ENCODE results near the gene ASIC1.

The ASIC1 gene

GRCh38 chr12:50061946-50062686 lies 4.7 kb downstream of the ASIC1 start:
- peaks cover 27% of the 10 kb centered on the region for H3K27me3 Mint-ChIP-seq (ENCODE audit: low read depth)
- no peak overlapping the region for H3K27ac Mint-ChIP-seq
- H3K4me3 Mint-ChIP-seq = no peak overlapping the region
- H3K9me3 Mint-ChIP-seq = no peaks in the 10 kb centered on the region
- no peaks in the 10 kb centered on the region for H3K36me3 Mint-ChIP-seq (ENCODE audit: low read depth)
- peaks cover 17% of the 10 kb centered on the region for H3K4me1 Mint-ChIP-seq (ENCODE audit: low read depth)

- no peaks in the 10 kb centered on the region for H3K9me3 Mint-ChIP-seq
- H3K4me1 Mint-ChIP-seq (ENCODE audit: low read depth) = peaks cover 16% of the 10 kb centered on the region
- H3K27ac Mint-ChIP-seq = no peak overlapping the region
- H3K36me3 Mint-ChIP-seq (ENCODE audit: low read depth) = no peaks in the 10 kb centered on the region
- no peak overlapping the region for H3K4me3 Mint-ChIP-seq
- peaks cover 26% of the 10 kb centered on the region for H3K27me3 Mint-ChIP-seq (ENCODE audit: low read depth)
Measured at GRCh38 chr12:50062728-50063460, 5.5 kb downstream of the ASIC1 start.

- Mint-ChIP-seq H3K36me3 (ENCODE audit: low read depth) (no peaks in the 10 kb centered on the region), H3K9me3 (no peaks in the 10 kb centered on the region), H3K4me3 (no peak overlapping the region), H3K27me3 (ENCODE audit: low read depth) (peaks cover 8% of the 10 kb centered on the region), H3K27ac (no peak overlapping the region), H3K4me1 (ENCODE audit: low read depth) (peaks cover 10% of the 10 kb centered on the region)
Measured at GRCh38 chr12:50065726-50066310, 8.4 kb downstream of the ASIC1 start.

- no peaks in the 10 kb centered on the region for H3K36me3 Mint-ChIP-seq (ENCODE audit: low read depth)
- no peak overlapping the region for H3K4me3 Mint-ChIP-seq
- no peaks in the 10 kb centered on the region for H3K9me3 Mint-ChIP-seq
- H3K27me3 Mint-ChIP-seq (ENCODE audit: low read depth) = peaks cover 8% of the 10 kb centered on the region
- H3K27ac Mint-ChIP-seq = no peak overlapping the region
- peaks cover 8% of the 10 kb centered on the region for H3K4me1 Mint-ChIP-seq (ENCODE audit: low read depth)
Measured at GRCh38 chr12:50066402-50066801, 9.0 kb downstream of the ASIC1 start.

- Mint-ChIP-seq H3K9me3 (no peaks in the 10 kb centered on the region), H3K27ac (no peak overlapping the region), H3K27me3 (ENCODE audit: low read depth) (no peaks in the 10 kb centered on the region), H3K4me1 (ENCODE audit: low read depth) (peaks cover 7% of the 10 kb centered on the region), H3K4me3 (no peak overlapping the region), H3K36me3 (ENCODE audit: low read depth) (no peaks in the 10 kb centered on the region)
Measured at GRCh38 chr12:50069069-50069468, 11.7 kb downstream of the ASIC1 start.

- H3K27me3 Mint-ChIP-seq (ENCODE audit: low read depth) = no peaks in the 10 kb centered on the region
- no peak overlapping the region for H3K4me3 Mint-ChIP-seq
- H3K4me1 Mint-ChIP-seq (ENCODE audit: low read depth) = peaks cover 7% of the 10 kb centered on the region
- no peak overlapping the region for H3K27ac Mint-ChIP-seq
- no peaks in the 10 kb centered on the region for H3K36me3 Mint-ChIP-seq (ENCODE audit: low read depth)
- H3K9me3 Mint-ChIP-seq = no peaks in the 10 kb centered on the region
Measured at GRCh38 chr12:50069539-50069938, 12.1 kb downstream of the ASIC1 start.

- no peak overlapping the region for H3K4me3 Mint-ChIP-seq
Measured at GRCh38 chr12:50070314-50071060, 13.1 kb downstream of the ASIC1 start.

GRCh38 chr12:50072198-50072907 lies 15.0 kb downstream of the ASIC1 start:
- H3K27ac Mint-ChIP-seq = no peak overlapping the region
- H3K27me3 Mint-ChIP-seq (ENCODE audit: low read depth) = no peaks in the 10 kb centered on the region
- no peaks in the 10 kb centered on the region for H3K36me3 Mint-ChIP-seq (ENCODE audit: low read depth)
- H3K4me3 Mint-ChIP-seq = no peak overlapping the region
- peaks cover 7% of the 10 kb centered on the region for H3K4me1 Mint-ChIP-seq (ENCODE audit: low read depth)
- H3K9me3 Mint-ChIP-seq = no peaks in the 10 kb centered on the region

More at GRCh38 chr12:50070314-50071060, 13.1 kb downstream of the ASIC1 start:
- H3K9me3 Mint-ChIP-seq = no peaks in the 10 kb centered on the region
- no peaks in the 10 kb centered on the region for H3K27me3 Mint-ChIP-seq (ENCODE audit: low read depth)
- no peak overlapping the region for H3K27ac Mint-ChIP-seq
- H3K36me3 Mint-ChIP-seq (ENCODE audit: low read depth) = no peaks in the 10 kb centered on the region
- peaks cover 7% of the 10 kb centered on the region for H3K4me1 Mint-ChIP-seq (ENCODE audit: low read depth)

- peaks cover 7% of the 10 kb centered on the region for H3K4me1 Mint-ChIP-seq (ENCODE audit: low read depth)
- no peaks in the 10 kb centered on the region for H3K36me3 Mint-ChIP-seq (ENCODE audit: low read depth)
- no peaks in the 10 kb centered on the region for H3K27me3 Mint-ChIP-seq (ENCODE audit: low read depth)
- H3K4me3 Mint-ChIP-seq = no peak overlapping the region
- no peaks in the 10 kb centered on the region for H3K9me3 Mint-ChIP-seq
- no peak overlapping the region for H3K27ac Mint-ChIP-seq
Measured at GRCh38 chr12:50073206-50073605, 15.8 kb downstream of the ASIC1 start.

GRCh38 chr12:50073712-50074111 lies 16.3 kb downstream of the ASIC1 start:
- Mint-ChIP-seq H3K36me3 (ENCODE audit: low read depth) (no peaks in the 10 kb centered on the region), H3K4me3 (no peak overlapping the region), H3K4me1 (ENCODE audit: low read depth) (peaks cover 7% of the 10 kb centered on the region), H3K27ac (no peak overlapping the region), H3K27me3 (ENCODE audit: low read depth) (no peaks in the 10 kb centered on the region), H3K9me3 (no peaks in the 10 kb centered on the region)

GRCh38 chr12:50074936-50075807 lies 17.8 kb downstream of the ASIC1 start:
- H3K9me3 Mint-ChIP-seq = no peaks in the 10 kb centered on the region
- H3K4me3 Mint-ChIP-seq = no peak overlapping the region
- H3K4me1 Mint-ChIP-seq (ENCODE audit: low read depth) = peaks cover 5% of the 10 kb centered on the region
- no peak overlapping the region for H3K27ac Mint-ChIP-seq
- no peaks in the 10 kb centered on the region for H3K27me3 Mint-ChIP-seq (ENCODE audit: low read depth)
- no peaks in the 10 kb centered on the region for H3K36me3 Mint-ChIP-seq (ENCODE audit: low read depth)

- Mint-ChIP-seq H3K36me3 (ENCODE audit: low read depth) (no peaks in the 10 kb centered on the region), H3K27me3 (ENCODE audit: low read depth) (no peaks in the 10 kb centered on the region), H3K4me3 (no peak overlapping the region), H3K9me3 (no peaks in the 10 kb centered on the region), H3K27ac (no peak overlapping the region), H3K4me1 (ENCODE audit: low read depth) (no peaks in the 10 kb centered on the region)
Measured at GRCh38 chr12:50075808-50076170, 18.4 kb downstream of the ASIC1 start.

- no peak overlapping the region for H3K27ac Mint-ChIP-seq
- no peaks in the 10 kb centered on the region for H3K27me3 Mint-ChIP-seq (ENCODE audit: low read depth)
- H3K9me3 Mint-ChIP-seq = no peaks in the 10 kb centered on the region
- no peak overlapping the region for H3K4me3 Mint-ChIP-seq
- no peaks in the 10 kb centered on the region for H3K36me3 Mint-ChIP-seq (ENCODE audit: low read depth)
- H3K4me1 Mint-ChIP-seq (ENCODE audit: low read depth) = no peaks in the 10 kb centered on the region
Measured at GRCh38 chr12:50077099-50077498, 19.7 kb downstream of the ASIC1 start.
